ENCODE data around the gene EPB41L2.

EPB41L2 gene

GRCh38 chr6:130837067-130837466, 226.0 kb downstream of the EPB41L2 start:
- no peak overlapping the region for H3K4me3 ChIP-seq (ENCODE audit: low read length)

DNA sequence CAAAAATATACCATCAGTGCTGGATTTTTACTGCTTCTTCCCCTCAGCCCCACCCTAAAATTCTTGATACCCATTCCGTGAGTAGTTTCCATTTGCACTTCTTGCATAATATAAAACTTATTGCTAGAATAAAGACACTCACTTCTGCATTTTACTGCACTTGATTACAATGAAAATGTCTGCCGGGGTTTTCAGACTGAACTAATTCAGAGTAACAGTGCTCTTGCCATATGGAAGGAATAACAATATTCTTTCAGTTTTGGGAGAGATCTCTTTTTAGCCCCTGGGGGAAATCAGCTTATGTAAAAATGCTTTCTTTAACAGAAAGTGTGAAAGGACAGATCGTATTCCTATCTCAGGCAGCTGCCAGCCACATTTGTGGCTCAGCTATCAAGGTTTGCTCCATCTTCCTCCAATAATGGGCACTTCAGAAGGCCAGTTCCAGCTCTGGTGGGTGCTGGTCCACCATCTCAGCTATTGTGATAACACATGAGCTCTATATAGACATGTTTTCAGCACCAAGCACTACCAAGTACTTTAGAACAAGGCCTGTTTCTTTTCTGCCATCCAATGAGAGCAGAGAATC, 226.9 kb downstream of the EPB41L2 start:
- TF ChIP-seq ZNF274 (IDR thresholded peaks at IDR 0.05; ENCODE audit: low read depth, low read length), result no peak
- no peak overlapping the region for H3K4me3 ChIP-seq (ENCODE audit: low read length)

More at GRCh38 chr6:130837067-130837466, 226.0 kb downstream of the EPB41L2 start:
- TF ChIP-seq ZNF274 (IDR thresholded peaks at IDR 0.05; ENCODE audit: low read depth, low read length), result no peak

DNA sequence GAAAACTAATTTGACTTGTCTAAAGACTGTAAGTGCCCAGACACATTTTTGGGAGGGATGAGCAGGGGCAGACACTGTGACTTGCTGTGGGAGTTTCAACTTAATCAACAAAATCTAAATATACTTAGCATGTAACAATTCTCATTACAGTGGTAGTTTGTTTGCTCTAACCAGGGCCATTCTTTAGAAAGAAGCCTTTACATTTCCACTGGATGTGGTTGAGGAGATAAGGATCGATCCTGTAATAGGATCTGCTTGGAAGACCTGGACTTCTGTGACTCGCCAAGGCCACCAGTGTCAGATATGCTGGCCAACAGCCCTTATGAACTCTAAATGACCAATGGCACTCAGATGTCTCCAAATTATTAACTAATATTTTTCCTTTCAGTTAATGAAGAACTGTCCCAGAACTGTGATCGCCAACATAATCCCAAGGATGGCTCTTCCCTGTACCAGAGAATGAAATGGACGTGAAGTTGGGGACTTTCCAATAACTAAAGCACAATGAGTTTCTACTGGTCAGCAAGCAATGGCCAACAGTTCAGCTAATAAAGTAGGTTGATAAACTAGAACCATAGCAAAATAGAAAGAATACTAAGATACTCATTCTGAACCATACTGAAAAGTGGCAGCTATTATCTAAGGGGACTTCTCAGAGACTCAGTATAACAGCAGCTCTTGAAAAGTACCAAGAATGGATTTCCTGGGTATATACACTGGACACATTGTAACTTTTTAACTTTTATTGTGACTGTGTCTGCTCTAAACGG, 228.4 kb downstream of the EPB41L2 start:
- H3K4me3 ChIP-seq (ENCODE audit: low read length), result no peak overlapping the region
- TF ChIP-seq ZNF274 (IDR thresholded peaks at IDR 0.05; ENCODE audit: low read depth, low read length), result no peak

DNA sequence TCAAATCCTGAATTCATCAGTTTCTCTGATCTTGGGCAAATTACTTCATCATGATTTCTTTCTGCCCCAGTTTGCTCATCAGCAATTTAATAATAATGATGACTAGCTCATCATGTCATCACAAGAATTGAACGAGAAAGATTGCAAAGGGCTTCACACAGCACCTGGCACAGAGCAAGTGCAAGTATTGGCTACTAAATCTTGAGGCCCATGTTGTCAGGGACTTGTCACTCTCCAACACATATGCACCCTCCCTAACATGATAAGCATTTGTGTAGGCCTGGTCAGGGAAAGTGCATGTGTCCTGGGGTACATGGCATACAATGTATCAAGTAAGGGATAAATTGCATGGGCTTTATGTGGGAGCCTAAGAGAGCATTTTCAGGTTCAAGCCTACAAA, 229.5 kb downstream of the EPB41L2 start:
- no peak for TF ChIP-seq ZNF274 (IDR thresholded peaks at IDR 0.05; ENCODE audit: low read depth, low read length)
- H3K4me3 ChIP-seq (ENCODE audit: low read length), result no peak overlapping the region

- no peak overlapping the region for H3K4me3 ChIP-seq (ENCODE audit: low read length)
- TF ChIP-seq ZNF274 (IDR thresholded peaks at IDR 0.05; ENCODE audit: low read depth, low read length), result no peak
These were observed 231.4 kb downstream of the EPB41L2 start for GRCh38 chr6:130831607-130832006.

DNA sequence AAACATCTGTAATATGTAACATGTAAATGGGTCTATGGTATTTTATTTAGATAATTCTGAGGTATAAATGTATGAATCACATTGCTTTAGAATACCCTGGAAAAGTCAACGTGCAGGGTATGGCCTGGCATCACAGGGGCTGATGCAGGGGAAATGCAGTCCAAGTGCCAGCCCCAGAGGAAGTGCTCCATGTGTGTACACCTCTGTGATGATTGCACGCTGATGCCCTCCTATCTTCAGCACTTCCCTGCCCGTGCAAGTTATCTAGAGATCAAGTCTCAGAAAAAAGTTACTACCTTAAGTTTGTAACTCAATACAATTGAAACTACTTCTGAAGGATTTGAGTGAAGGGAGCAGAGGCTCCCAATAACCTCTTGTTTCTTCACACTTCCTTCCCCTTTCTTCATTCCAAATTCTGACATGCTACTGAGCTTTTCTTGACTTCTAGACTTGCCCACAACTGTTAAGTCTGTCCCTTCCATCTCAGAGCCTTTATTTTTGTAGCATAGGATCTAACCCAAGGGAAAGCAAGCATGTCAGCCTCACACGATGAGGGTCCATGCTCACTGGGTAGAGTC, 233.6 kb downstream of the EPB41L2 start:
- no peak for TF ChIP-seq ZNF274 (IDR thresholded peaks at IDR 0.05; ENCODE audit: low read depth, low read length)
- no peak overlapping the region for H3K4me3 ChIP-seq (ENCODE audit: low read length)

- H3K4me3 ChIP-seq (ENCODE audit: low read length), result no peak within 1 kb of the TSS
- no peak for TF ChIP-seq ZNF274 (IDR thresholded peaks at IDR 0.05; ENCODE audit: low read depth, low read length)
These were observed 235.5 kb downstream of the EPB41L2 start, which contains the start of gene SMLR1 for GRCh38 chr6:130827247-130828149. SMLR1 (plus strand) TSS chr6:130827406; CDS start chr6:130827414, 8 bp downstream.

GRCh38 chr6:130826442-130827246, 236.4 kb downstream of the EPB41L2 start:
- no peak for TF ChIP-seq ZNF274 (IDR thresholded peaks at IDR 0.05; ENCODE audit: low read depth, low read length)
- no peak overlapping the region for H3K4me3 ChIP-seq (ENCODE audit: low read length)

GRCh38 chr6:130825772-130826441, 237.1 kb downstream of the EPB41L2 start:
- TF ChIP-seq ZNF274 (IDR thresholded peaks at IDR 0.05; ENCODE audit: low read depth, low read length), result no peak
- H3K4me3 ChIP-seq (ENCODE audit: low read length), result no peak overlapping the region

- TF ChIP-seq ZNF274 (IDR thresholded peaks at IDR 0.05; ENCODE audit: low read depth, low read length), result no peak
- H3K4me3 ChIP-seq (ENCODE audit: low read length), result no peak overlapping the region
These were observed 237.9 kb downstream of the EPB41L2 start for GRCh38 chr6:130824978-130825694.

DNA sequence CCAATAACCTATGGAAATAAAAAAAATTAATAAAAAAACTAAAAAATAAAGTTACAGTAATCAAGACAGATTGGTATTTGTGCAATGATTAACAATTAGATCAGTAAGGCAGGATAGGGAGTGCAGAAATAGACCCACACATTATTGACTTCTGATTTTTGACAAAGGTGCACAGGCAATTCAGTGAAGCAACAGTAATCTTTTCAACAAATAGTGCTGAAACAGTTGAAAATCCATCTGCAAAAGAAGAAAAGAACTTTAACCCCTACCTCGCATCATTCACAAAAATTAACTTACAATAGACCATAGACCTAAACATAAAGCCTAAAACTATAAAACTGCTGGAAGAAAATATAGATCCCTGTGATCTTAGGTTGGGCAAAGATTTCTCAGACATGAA, 240.3 kb downstream of the EPB41L2 start:
- H3K4me3 ChIP-seq (ENCODE audit: low read length), result no peak overlapping the region
- TF ChIP-seq ZNF274 (IDR thresholded peaks at IDR 0.05; ENCODE audit: low read depth, low read length), result no peak
